GM23338 (cell line): ENCODE results near the gene PRM1.

ENCODE experiments used
- CTCF ChIP-seq, 2 experiments: fragments of 200-600 bp in 1 of 2; sonication (generic) in 1 of 2; conservative IDR thresholded peaks; 2 replicates each; pipeline versions ENCODE4 v1.5.1 to v1.6.1; 2016 to 2017; ENCODE audit warnings: antibody characterized with exemption in 2 of 2, low read depth in 2 of 2, mild to moderate bottlenecking in 2 of 2, moderate library complexity in 1 of 2
- EZH2 ChIP-seq: fragments of 200-600 bp; sonication (generic); IDR thresholded peaks from one replicate; pipeline ENCODE4 v1.8.0; 2017; ENCODE audit warnings: antibody characterized with exemption, mild to moderate bottlenecking, low read depth; ENCODE audit not compliant: unreplicated experiment
- STAT1 ChIP-seq: IDR thresholded peaks from one replicate; pipeline ENCODE4 v1.6.1; 2016; ENCODE audit warnings: antibody characterized with exemption; ENCODE audit not compliant: unreplicated experiment

DNA sequence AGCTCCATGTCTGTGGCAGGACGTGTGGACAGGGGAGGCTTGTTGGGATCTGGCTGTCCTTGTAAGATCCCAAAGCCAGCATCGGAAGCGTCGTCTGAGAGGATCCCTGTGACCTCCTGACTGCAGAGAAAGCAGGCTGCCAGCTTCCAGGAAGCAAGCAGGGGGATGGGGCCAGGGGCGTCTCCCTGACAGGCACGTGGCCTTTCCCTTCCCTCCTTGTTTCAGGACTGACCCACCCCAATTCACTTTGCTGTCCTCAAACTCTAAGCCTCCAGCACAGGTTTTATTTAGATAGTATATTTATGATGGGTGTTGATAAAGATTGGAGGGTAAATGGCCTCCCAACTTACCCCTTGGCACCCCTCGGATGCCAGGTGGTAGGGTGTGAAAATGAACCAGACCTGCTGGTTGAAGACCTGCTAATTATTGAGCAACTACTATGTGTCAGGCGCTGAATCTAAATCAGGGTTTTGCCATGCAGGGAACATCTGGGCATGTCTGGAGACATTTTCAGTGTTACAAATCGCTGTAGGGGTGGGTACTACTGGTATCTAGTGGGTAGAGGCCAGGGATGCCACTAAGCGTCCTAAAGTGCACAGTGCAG lies 49.7 kb downstream of the PRM1 start:
- TF ChIP-seq EZH2 (no peak), CTCF (conservative IDR thresholded peaks at IDR 0.05; ENCODE audit: low read depth in 2 of 2) (no peak), STAT1 (no peak)
